Myometrial cell (primary cell): ENCODE data around the gene SLC30A4. TPM values are rescaled to one million over a fixed set of nuclear protein-coding genes. Genes with fewer than 3 reads are reported as not detected.

Experiments
- total RNA-seq: library from RNA; depleted of rRNA; stranded (reverse); fragments of >200 nt; gene quantifications from 2 replicates; pipeline ENCODE4 v1.2.3, GENCODE V29; 2015

Gene SLC30A4, protein sequence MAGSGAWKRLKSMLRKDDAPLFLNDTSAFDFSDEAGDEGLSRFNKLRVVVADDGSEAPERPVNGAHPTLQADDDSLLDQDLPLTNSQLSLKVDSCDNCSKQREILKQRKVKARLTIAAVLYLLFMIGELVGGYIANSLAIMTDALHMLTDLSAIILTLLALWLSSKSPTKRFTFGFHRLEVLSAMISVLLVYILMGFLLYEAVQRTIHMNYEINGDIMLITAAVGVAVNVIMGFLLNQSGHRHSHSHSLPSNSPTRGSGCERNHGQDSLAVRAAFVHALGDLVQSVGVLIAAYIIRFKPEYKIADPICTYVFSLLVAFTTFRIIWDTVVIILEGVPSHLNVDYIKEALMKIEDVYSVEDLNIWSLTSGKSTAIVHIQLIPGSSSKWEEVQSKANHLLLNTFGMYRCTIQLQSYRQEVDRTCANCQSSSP
- total RNA-seq, result 3.2 and 4.3 TPM in 2 replicates

DNA sequence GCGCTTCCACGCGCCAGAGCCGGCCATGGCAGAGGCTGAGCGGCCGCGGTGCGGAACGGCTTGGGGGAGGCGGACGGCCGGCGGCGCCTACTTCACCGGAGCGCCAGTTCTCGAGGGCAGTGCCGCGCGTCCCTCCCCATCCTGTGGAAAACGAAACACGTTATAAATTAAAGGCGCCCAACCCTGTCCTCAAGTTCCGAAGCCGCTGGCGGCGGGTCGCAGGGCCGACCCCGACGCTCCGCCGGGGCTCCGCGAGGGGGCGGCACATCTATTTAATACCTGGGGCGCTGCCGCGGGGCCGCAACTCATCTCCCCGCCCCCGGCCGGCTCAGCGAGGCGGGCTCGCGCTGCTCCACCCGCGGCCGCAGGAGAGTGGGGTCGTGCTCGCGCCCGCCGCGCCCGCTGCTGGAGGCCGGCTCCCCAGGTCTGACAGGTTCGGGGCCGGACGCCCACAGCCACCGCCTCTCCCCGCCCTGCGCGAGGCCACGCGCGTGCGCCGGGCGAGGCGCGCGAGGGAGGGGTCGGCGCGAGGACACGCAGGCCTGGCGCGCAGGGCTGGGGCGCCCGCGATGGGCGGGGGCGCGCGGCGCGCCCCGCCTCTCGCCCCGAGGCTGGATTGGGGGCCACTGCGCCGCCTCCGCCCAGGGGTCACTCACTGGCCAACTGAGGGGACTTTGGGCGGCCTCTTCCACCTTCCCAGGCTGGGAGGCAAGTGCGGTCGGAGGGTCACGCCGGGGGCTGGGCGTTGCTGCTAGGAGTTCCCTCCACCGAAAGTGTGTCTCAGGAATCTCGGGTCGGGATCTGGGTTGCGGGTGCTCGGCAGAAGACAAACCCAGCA lies at the start of gene SLC30A4:
SLC30A4 (minus strand) TSS at position 428 of the 838 bp plus-strand sequence; CDS start at position 27, 401 bp downstream.

Other genes with a start within 250 kb of the SLC30A4 start
- under 0.01 TPM in 1 of 2 replicates, not detected in the other for gene GATM, start 144.2 kb downstream of the SLC30A4 start, total RNA-seq
- 39.8 and 47.1 TPM in 2 replicates for gene BLOC1S6, start 64.6 kb upstream of the SLC30A4 start, total RNA-seq
- gene SQOR, start 112.3 kb upstream of the SLC30A4 start, total RNA-seq, result 40.6 and 62.3 TPM in 2 replicates